ENCODE results near the gene ZFYVE28.

Gene ZFYVE28

GRCh38 chr4:2428496-2429213 lies 10.2 kb upstream of the ZFYVE28 start:
- DNase-seq (ENCODE audit: low spot score): no peak

- DNase-seq (ENCODE audit: low spot score): no peak
Measured at GRCh38 chr4:2427383-2428334, 9.2 kb upstream of the ZFYVE28 start.

GRCh38 chr4:2426711-2427275 lies 8.3 kb upstream of the ZFYVE28 start:
- no peak for DNase-seq (ENCODE audit: low spot score)

GRCh38 chr4:2426069-2426397 lies 7.6 kb upstream of the ZFYVE28 start:
- no peak for DNase-seq (ENCODE audit: low spot score)

GRCh38 chr4:2425386-2426068 lies 7.1 kb upstream of the ZFYVE28 start:
- no peak for DNase-seq (ENCODE audit: low spot score)

GRCh38 chr4:2424581-2424980 lies 6.1 kb upstream of the ZFYVE28 start:
- DNase-seq (ENCODE audit: low spot score): no peak

GRCh38 chr4:2423695-2424094 lies 5.2 kb upstream of the ZFYVE28 start:
- no peak for DNase-seq (ENCODE audit: low spot score)

- no peak for DNase-seq (ENCODE audit: low spot score)
Measured at GRCh38 chr4:2423066-2423465, 4.6 kb upstream of the ZFYVE28 start.

GRCh38 chr4:2421928-2422327 lies 3.5 kb upstream of the ZFYVE28 start:
- no peak for DNase-seq (ENCODE audit: low spot score)

GRCh38 chr4:2419814-2420213 lies 1.4 kb upstream of the ZFYVE28 start:
- no peak for DNase-seq (ENCODE audit: low spot score)

GRCh38 chr4:2418650-2419571 lies 466 bp upstream of the ZFYVE28 start, which contains the start of gene CFAP99:
Gene CFAP99 (plus strand): TSS chr4:2418955.
- peak; percentile 97 for DNase-seq (ENCODE audit: low spot score)

- DNase-seq (ENCODE audit: low spot score): no peak
Measured at GRCh38 chr4:2417226-2417764, 1.1 kb downstream of the ZFYVE28 start.

- DNase-seq (ENCODE audit: low spot score): no peak
Measured at GRCh38 chr4:2416564-2417225, 1.8 kb downstream of the ZFYVE28 start.

- no peak for DNase-seq (ENCODE audit: low spot score)
Measured at GRCh38 chr4:2415881-2416563, 2.4 kb downstream of the ZFYVE28 start.

- DNase-seq (ENCODE audit: low spot score): no peak
Measured at GRCh38 chr4:2415213-2415612, 3.2 kb downstream of the ZFYVE28 start.

GRCh38 chr4:2413821-2414610 lies 4.4 kb downstream of the ZFYVE28 start:
- DNase-seq (ENCODE audit: low spot score): no peak

GRCh38 chr4:2412885-2413716 lies 5.3 kb downstream of the ZFYVE28 start:
- peak; percentile 81 for DNase-seq (ENCODE audit: low spot score)

GRCh38 chr4:2412534-2412884 lies 5.9 kb downstream of the ZFYVE28 start:
- no peak for DNase-seq (ENCODE audit: low spot score)

All from NAMALWA (cell line).